Memory B cell (primary cell): Measurements from ENCODE around the gene HOMER3.
"Not testable (repeated sequence)": the region's sequence is repeated elsewhere in the genome, so short reads cannot be mapped to it uniquely, and the experiment has no call there.

Source experiments
- ATAC-seq: fragments of 150-1000 bp; cut with Tn5 transposase; 2 replicates; pipeline ENCODE4 v1.10.0; 2021; ENCODE audit warnings: low read depth, mild to moderate bottlenecking, moderate library complexity
- DNase-seq, 2 donors: peaks; one replicate each; pipeline ENCODE4 v3.0.0; 2022; ENCODE audit warnings: low spot score in 2 of 2
- H3K27ac Mint-ChIP-seq: one replicate; pipeline ENCODE4 v1.8.0; 2022; ENCODE audit warnings: mild to moderate bottlenecking, moderate library complexity, mixed read lengths
- H3K27me3 Mint-ChIP-seq: one replicate; pipeline ENCODE4 v1.8.0; 2022; ENCODE audit warnings: mixed read lengths
- H3K36me3 Mint-ChIP-seq: one replicate; pipeline ENCODE4 v1.8.0; 2022; ENCODE audit warnings: mild to moderate bottlenecking, mixed read lengths
- H3K4me1 Mint-ChIP-seq: one replicate; pipeline ENCODE4 v1.8.0; 2022; ENCODE audit warnings: mixed read lengths
- H3K4me3 Mint-ChIP-seq: one replicate; pipeline ENCODE4 v1.8.0; 2022; ENCODE audit warnings: mild to moderate bottlenecking, moderate library complexity, mixed read lengths
- H3K9me3 Mint-ChIP-seq: one replicate; pipeline ENCODE4 v1.8.0; 2022; ENCODE audit warnings: mixed read lengths

The HOMER3 gene

GRCh38 chr19:18969931-18970659, 29.1 kb upstream of the HOMER3 start:
- H3K4me1 Mint-ChIP-seq: peaks cover 4% of the 10 kb centered on the region
- H3K4me3 Mint-ChIP-seq: no peak overlapping the region
- H3K36me3 Mint-ChIP-seq: no peaks in the 10 kb centered on the region
- H3K27ac Mint-ChIP-seq: no peak overlapping the region
- peaks cover 9% of the 10 kb centered on the region for H3K27me3 Mint-ChIP-seq
- DNase-seq: no peak
- H3K9me3 Mint-ChIP-seq: peaks cover 1% of the 10 kb centered on the region
- ATAC-seq: no peak

- DNase-seq (no peak), ATAC-seq (no peak)
- peaks cover 4% of the 10 kb centered on the region for H3K4me1 Mint-ChIP-seq
- H3K4me3 Mint-ChIP-seq: no peak overlapping the region
- peaks cover 1% of the 10 kb centered on the region for H3K9me3 Mint-ChIP-seq
- H3K27me3 Mint-ChIP-seq: peaks cover 6% of the 10 kb centered on the region
- H3K36me3 Mint-ChIP-seq: no peaks in the 10 kb centered on the region
- no peak overlapping the region for H3K27ac Mint-ChIP-seq
Measured at GRCh38 chr19:18967358-18968146, 26.5 kb upstream of the HOMER3 start.

GRCh38 chr19:18966307-18966706, 25.3 kb upstream of the HOMER3 start:
- no peak for DNase-seq
- peaks cover 1% of the 10 kb centered on the region for H3K9me3 Mint-ChIP-seq
- H3K27me3 Mint-ChIP-seq: peaks cover 9% of the 10 kb centered on the region
- H3K27ac Mint-ChIP-seq: no peak overlapping the region
- no peak overlapping the region for H3K4me3 Mint-ChIP-seq
- no peak for ATAC-seq
- H3K4me1 Mint-ChIP-seq: peaks cover 15% of the 10 kb centered on the region
- no peaks in the 10 kb centered on the region for H3K36me3 Mint-ChIP-seq

- Mint-ChIP-seq H3K4me3 (no peak overlapping the region), H3K9me3 (peaks cover 1% of the 10 kb centered on the region), H3K27me3 (peaks cover 9% of the 10 kb centered on the region), H3K4me1 (peaks cover 17% of the 10 kb centered on the region), H3K27ac (no peak overlapping the region), H3K36me3 (no peaks in the 10 kb centered on the region)
- DNase-seq (no peak), ATAC-seq (no peak)
Measured at GRCh38 chr19:18964121-18964520, 23.1 kb upstream of the HOMER3 start.

GRCh38 chr19:18961767-18962620, 21.0 kb upstream of the HOMER3 start:
- Mint-ChIP-seq H3K9me3 (no peaks in the 10 kb centered on the region), H3K4me3 (peak overlapping the region; percentile 74), H3K36me3 (no peaks in the 10 kb centered on the region), H3K4me1 (peaks cover 17% of the 10 kb centered on the region), H3K27me3 (peaks cover 7% of the 10 kb centered on the region), H3K27ac (no peak overlapping the region)
- peak; percentile 61 for ATAC-seq
- no peak for DNase-seq

- H3K9me3 Mint-ChIP-seq: no peaks in the 10 kb centered on the region
Measured at GRCh38 chr19:18960370-18960769, 19.4 kb upstream of the HOMER3 start.

DNA sequence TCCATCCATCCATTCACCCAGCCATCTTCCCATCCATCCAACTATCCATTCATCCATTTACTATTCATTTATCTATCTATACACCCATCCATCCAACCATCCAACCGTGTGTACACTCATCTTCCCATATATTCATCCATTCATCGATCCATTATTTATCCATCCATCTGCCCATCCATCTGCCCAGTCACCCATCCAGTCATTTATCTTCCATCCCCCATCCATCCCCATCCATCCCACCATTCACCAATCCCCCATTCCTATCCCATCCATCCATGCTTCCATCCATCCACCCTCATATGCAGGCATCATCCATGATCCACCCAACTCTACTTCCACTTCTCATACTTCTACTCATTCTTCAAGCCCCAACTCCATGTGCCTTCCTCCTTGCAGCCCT, 14.0 kb upstream of the HOMER3 start:
- DNase-seq (no peak), ATAC-seq (no peak)
- peaks cover 2% of the 10 kb centered on the region for H3K36me3 Mint-ChIP-seq
- no peak overlapping the region for H3K27ac Mint-ChIP-seq
- H3K4me1 Mint-ChIP-seq: peaks cover 6% of the 10 kb centered on the region
- H3K4me3 Mint-ChIP-seq: no peak overlapping the region
- peaks cover 2% of the 10 kb centered on the region for H3K27me3 Mint-ChIP-seq
- peaks cover 9% of the 10 kb centered on the region for H3K9me3 Mint-ChIP-seq

More at GRCh38 chr19:18960370-18960769, 19.4 kb upstream of the HOMER3 start:
- DNase-seq (no peak), ATAC-seq (no peak)
- Mint-ChIP-seq H3K4me1 (peaks cover 13% of the 10 kb centered on the region), H3K27ac (no peak overlapping the region), H3K4me3 (no peak overlapping the region), H3K36me3 (no peaks in the 10 kb centered on the region), H3K27me3 (peaks cover 7% of the 10 kb centered on the region)

GRCh38 chr19:18954094-18954493, 13.1 kb upstream of the HOMER3 start:
- Mint-ChIP-seq H3K27ac (no peak overlapping the region), H3K36me3 (peaks cover 2% of the 10 kb centered on the region), H3K4me3 (no peak overlapping the region), H3K27me3 (peaks cover 2% of the 10 kb centered on the region), H3K9me3 (peaks cover 9% of the 10 kb centered on the region), H3K4me1 (peaks cover 6% of the 10 kb centered on the region)
- DNase-seq (no peak), ATAC-seq (no peak)

DNA sequence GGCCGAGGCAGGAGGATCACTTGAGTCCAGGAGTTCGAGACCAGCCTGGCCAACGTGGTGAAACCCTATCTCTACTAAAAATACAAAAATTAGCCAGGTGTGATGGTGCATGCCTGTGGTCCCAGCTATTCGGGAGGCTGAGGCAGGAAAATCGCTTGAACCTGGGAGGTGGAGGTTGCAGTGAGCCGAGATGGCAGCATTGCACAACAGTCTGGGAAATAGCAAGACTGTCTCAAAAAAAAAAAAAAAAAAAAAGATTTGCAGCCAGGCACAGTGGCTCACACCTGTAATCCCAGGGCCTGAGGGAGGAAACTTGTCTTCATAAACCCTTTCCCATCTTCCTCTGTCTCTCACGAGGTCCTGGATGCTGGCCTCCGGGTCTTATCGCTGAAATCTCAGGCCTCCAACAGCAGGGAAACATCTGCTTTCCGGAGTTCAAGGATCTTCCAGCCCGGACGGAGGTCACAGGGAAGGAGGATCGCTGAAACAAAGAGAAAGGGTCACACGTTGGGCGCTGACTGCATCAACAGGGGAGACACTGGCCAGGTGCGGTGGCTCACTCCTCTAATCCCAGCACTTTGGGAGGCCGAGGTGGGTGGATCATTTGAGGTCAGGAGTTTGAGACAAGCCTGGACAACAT, 11.5 kb upstream of the HOMER3 start:
- H3K27me3 Mint-ChIP-seq, H3K4me3 Mint-ChIP-seq, ATAC-seq, H3K27ac Mint-ChIP-seq, H3K36me3 Mint-ChIP-seq, DNase-seq, H3K9me3 Mint-ChIP-seq: not testable (repeated sequence)
- H3K4me1 Mint-ChIP-seq: peaks cover 14% of the 10 kb centered on the region

- Mint-ChIP-seq H3K27me3 (peaks cover 4% of the 10 kb centered on the region), H3K4me3 (no peak overlapping the region), H3K27ac (no peak overlapping the region), H3K4me1 (peaks cover 17% of the 10 kb centered on the region), H3K36me3 (peaks cover 2% of the 10 kb centered on the region), H3K9me3 (peaks cover 9% of the 10 kb centered on the region)
- ATAC-seq: no peak
- no peak for DNase-seq
Measured at GRCh38 chr19:18951721-18952281, 10.8 kb upstream of the HOMER3 start.

- DNase-seq: no peak
- peaks cover under 1% of the 10 kb centered on the region for H3K36me3 Mint-ChIP-seq
- H3K27me3 Mint-ChIP-seq: peaks cover 2% of the 10 kb centered on the region
- no peak overlapping the region for H3K27ac Mint-ChIP-seq
- ATAC-seq: no peak
- no peak overlapping the region for H3K4me3 Mint-ChIP-seq
- H3K9me3 Mint-ChIP-seq: peaks cover 5% of the 10 kb centered on the region
- H3K4me1 Mint-ChIP-seq: peaks cover 21% of the 10 kb centered on the region
Measured at GRCh38 chr19:18949858-18950257, 8.8 kb upstream of the HOMER3 start.

DNA sequence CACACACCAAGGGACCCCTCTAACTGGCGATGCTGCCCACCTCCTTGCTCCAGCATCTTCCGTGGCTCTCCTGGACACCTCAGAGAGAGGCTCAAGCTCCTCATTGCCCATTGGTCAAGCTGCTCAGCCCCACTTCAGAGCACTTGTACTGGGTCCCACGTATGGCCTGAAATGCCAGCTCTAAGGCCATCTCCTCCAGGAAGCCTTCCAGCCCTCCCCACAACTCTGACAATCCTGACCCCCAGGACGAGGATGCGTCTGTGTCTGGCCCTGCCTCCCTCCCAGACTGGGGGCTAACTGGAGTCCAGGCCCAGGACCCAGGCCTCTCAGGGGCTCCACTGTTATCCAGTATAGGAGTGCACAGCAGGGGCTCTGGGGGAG, 7.9 kb upstream of the HOMER3 start:
- Mint-ChIP-seq H3K9me3 (no peaks in the 10 kb centered on the region), H3K4me3 (no peak overlapping the region), H3K36me3 (no peaks in the 10 kb centered on the region), H3K27ac (no peak overlapping the region), H3K27me3 (peaks cover 1% of the 10 kb centered on the region), H3K4me1 (peaks cover 23% of the 10 kb centered on the region)
- no peak for ATAC-seq
- no peak for DNase-seq
